ENCODE measurements around the gene SCLY. TPM values are rescaled to one million over a fixed set of nuclear protein-coding genes. Genes with fewer than 3 reads are reported as not detected.
A peak's percentile ranks its signal among the peaks of the same experiment; 100 is the strongest.

The SCLY gene
- total RNA-seq, 4 donors from 2014 or later, result 9.8 to 17.9 (median 13.9) TPM

- Histone ChIP-seq H3K27me3 (no peaks in the 10 kb centered on the region), H3K4me3 (no peak overlapping the region), H3K36me3 (peaks cover 0 to 10% (median 7%) of the 10 kb centered on the region in 4 donors), H3K9me3 (no peaks in the 10 kb centered on the region), H3K27ac (replicated peaks in 1 of 4) (no peak overlapping the region), H3K4me1 (no peaks in the 10 kb centered on the region)
- peak; percentile 90 for DNase-seq (ENCODE audit: extremely low spot score)
- TF ChIP-seq POLR2AphosphoS5 (IDR thresholded peaks at IDR 0.05), result no peak
- no peak for TF ChIP-seq EP300 (IDR thresholded peaks at IDR 0.05)
- no peak for TF ChIP-seq POLR2A (IDR thresholded peaks at IDR 0.05; ENCODE audit: low read depth)
- no peak for TF ChIP-seq CTCF (IDR thresholded peaks at IDR 0.05)
- intact Hi-C loops (cut with DNase I), result no loop called here
- WGBS, result 91% methylated on average over 15 of the region's 19 CpGs
Measured at GRCh38 chr2:238097201-238097987, 36.6 kb downstream of the SCLY start.

GRCh38 chr2:238097988-238098871 is 37.4 kb downstream of the SCLY start:
- DNase-seq (ENCODE audit: extremely low spot score), result peak; percentile 89
- H3K9me3 ChIP-seq, result no peaks in the 10 kb centered on the region
- H3K4me3 ChIP-seq, result no peak overlapping the region
- WGBS, result 73% methylated on average over 23 of the region's 37 CpGs
- intact Hi-C loops (cut with DNase I), result no loop called here
- peaks cover 0 to 10% (median 7%) of the 10 kb centered on the region in 4 donors for H3K36me3 ChIP-seq
- no peaks in the 10 kb centered on the region for H3K27me3 ChIP-seq
- H3K27ac ChIP-seq (replicated peaks in 1 of 4), result peak overlapping the region in 1 of 4 donors; percentile 59
- TF ChIP-seq POLR2AphosphoS5 (IDR thresholded peaks at IDR 0.05), result peak in 1 of 2 donors; percentile 15
- no peak for TF ChIP-seq EP300 (IDR thresholded peaks at IDR 0.05)
- no peaks in the 10 kb centered on the region for H3K4me1 ChIP-seq

- WGBS, result 83% methylated on average over 13 of the region's 17 CpGs
Measured at GRCh38 chr2:238098901-238099713, 38.3 kb downstream of the SCLY start.

GRCh38 chr2:238099714-238100048 is 38.9 kb downstream of the SCLY start:
- H3K9me3 ChIP-seq, result no peaks in the 10 kb centered on the region
- intact Hi-C loops (cut with DNase I), result no loop called here
- no peaks in the 10 kb centered on the region for H3K27me3 ChIP-seq
- no peaks in the 10 kb centered on the region for H3K4me1 ChIP-seq
- WGBS, result 87% methylated on average over 7 of the region's 10 CpGs
- H3K36me3 ChIP-seq, result peaks cover 0 to 6% (median 2%) of the 10 kb centered on the region in 4 donors
- no peak overlapping the region for H3K4me3 ChIP-seq
- peak; percentile 84 for DNase-seq (ENCODE audit: extremely low spot score)
- no peak for TF ChIP-seq EP300 (IDR thresholded peaks at IDR 0.05)
- TF ChIP-seq POLR2AphosphoS5 (IDR thresholded peaks at IDR 0.05), result no peak
- TF ChIP-seq POLR2A (IDR thresholded peaks at IDR 0.05; ENCODE audit: low read depth), result no peak
- no peak for TF ChIP-seq CTCF (IDR thresholded peaks at IDR 0.05)
- peak overlapping the region in 1 of 4 donors; percentile 59 for H3K27ac ChIP-seq (replicated peaks in 1 of 4)

More at GRCh38 chr2:238098901-238099713, 38.3 kb downstream of the SCLY start:
- Histone ChIP-seq H3K4me3 (no peak overlapping the region), H3K4me1 (no peaks in the 10 kb centered on the region), H3K9me3 (no peaks in the 10 kb centered on the region), H3K27ac (replicated peaks in 1 of 4) (peak overlapping the region in 1 of 4 donors; percentile 59), H3K27me3 (no peaks in the 10 kb centered on the region), H3K36me3 (peaks cover 0 to 10% (median 7%) of the 10 kb centered on the region in 4 donors)
- TF ChIP-seq POLR2AphosphoS5 (IDR thresholded peaks at IDR 0.05) (no peak), EP300 (IDR thresholded peaks at IDR 0.05) (no peak), CTCF (IDR thresholded peaks at IDR 0.05) (no peak), POLR2A (IDR thresholded peaks at IDR 0.05; ENCODE audit: low read depth) (no peak)
- DNase-seq (ENCODE audit: extremely low spot score), result peak; percentile 89
- intact Hi-C loops (cut with DNase I), result no loop called here

Data from esophagus muscularis mucosa (tissue), 4 donors.